HEK293 (cell line): ENCODE results near the gene BTBD9.
"Not testable (repeated sequence)": the region's sequence is repeated elsewhere in the genome, so short reads cannot be mapped to it uniquely, and the experiment has no call there.

Source experiments
- ZNF10 ChIP-seq: fragments of 450-650 bp; formaldehyde crosslinking; IDR thresholded peaks from 2 replicates; pipeline ENCODE4 v1.5.1; 2017; ENCODE audit warnings: missing biosample characterization, missing genetic modification characterization
- ZNF560 ChIP-seq: fragments of 450-650 bp; formaldehyde crosslinking; IDR thresholded peaks from 2 replicates; pipeline ENCODE4 v1.5.1; 2017; ENCODE audit warnings: missing biosample characterization, missing genetic modification characterization, borderline replicate concordance
- ZNF596 ChIP-seq: fragments of 450-650 bp; IDR thresholded peaks from 2 replicates; pipeline ENCODE4 v1.5.0; 2018; ENCODE audit warnings: missing biosample characterization, mild to moderate bottlenecking, missing genetic modification characterization, moderate library complexity
- TF ChIP-seq, protein P1 (sequence below): fragments of 450-650 bp; formaldehyde crosslinking; IDR thresholded peaks from 2 replicates; pipeline ENCODE4 v1.5.1; 2016; ENCODE audit warnings: missing biosample characterization, missing genetic modification characterization

DNA sequence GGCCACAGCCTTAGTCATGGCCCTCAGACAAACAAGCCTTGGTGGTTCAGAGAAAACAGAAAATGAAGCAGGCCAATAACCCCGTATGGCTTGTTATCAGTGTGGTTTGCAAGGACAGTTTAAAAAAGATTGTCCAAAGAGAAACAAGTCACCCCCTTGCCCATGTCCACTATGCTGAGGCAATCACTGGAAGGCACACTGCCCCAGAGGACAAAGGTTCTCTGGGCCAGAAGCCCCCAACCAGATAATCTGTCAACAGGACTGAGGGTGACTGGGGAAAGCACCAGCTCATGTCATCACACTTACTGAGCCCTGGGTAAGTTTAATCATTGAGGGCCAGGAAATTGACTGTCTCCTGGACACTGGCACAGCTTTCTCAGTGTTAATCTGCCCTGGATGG, 20.4 kb downstream of the BTBD9 start:
- TF ChIP-seq ZNF560, ZNF596, ZNF10: not testable (repeated sequence)
- TF ChIP-seq, protein P1, sequence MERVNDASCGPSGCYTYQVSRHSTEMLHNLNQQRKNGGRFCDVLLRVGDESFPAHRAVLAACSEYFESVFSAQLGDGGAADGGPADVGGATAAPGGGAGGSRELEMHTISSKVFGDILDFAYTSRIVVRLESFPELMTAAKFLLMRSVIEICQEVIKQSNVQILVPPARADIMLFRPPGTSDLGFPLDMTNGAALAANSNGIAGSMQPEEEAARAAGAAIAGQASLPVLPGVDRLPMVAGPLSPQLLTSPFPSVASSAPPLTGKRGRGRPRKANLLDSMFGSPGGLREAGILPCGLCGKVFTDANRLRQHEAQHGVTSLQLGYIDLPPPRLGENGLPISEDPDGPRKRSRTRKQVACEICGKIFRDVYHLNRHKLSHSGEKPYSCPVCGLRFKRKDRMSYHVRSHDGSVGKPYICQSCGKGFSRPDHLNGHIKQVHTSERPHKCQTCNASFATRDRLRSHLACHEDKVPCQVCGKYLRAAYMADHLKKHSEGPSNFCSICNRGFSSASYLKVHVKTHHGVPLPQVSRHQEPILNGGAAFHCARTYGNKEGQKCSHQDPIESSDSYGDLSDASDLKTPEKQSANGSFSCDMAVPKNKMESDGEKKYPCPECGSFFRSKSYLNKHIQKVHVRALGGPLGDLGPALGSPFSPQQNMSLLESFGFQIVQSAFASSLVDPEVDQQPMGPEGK = not testable (repeated sequence)
